Spleen (tissue), 11 donors: Measurements from ENCODE around the gene CNTN5. TPM values are rescaled to one million over a fixed set of nuclear protein-coding genes. Genes with fewer than 3 reads are reported as not detected.

ENCODE experiments used
- DNase-seq: peaks from one replicate; pipeline ENCODE4 v3.0.0-alpha.2; 2020
- H3K27ac ChIP-seq, 8 donors: fragments of 200-600 bp; sonication (generic) in 7 of 8; 1 replicate in 4 of 8; 2 replicates in 4 of 8; pipeline versions ENCODE4 v1.5.0 to v1.8.0; 2016 to 2021; ENCODE audit warnings: inconsistent platforms in 4 of 8, mild to moderate bottlenecking in 4 of 8, moderate library complexity in 1 of 8
- H3K27me3 ChIP-seq, 7 donors: fragments of 200-600 bp; sonication (generic) in 6 of 7; replicated peaks in 1 of 7; 1 replicate in 4 of 7; 2 replicates in 3 of 7; pipeline versions ENCODE4 v1.5.0 to v1.8.0; 2016 to 2021; ENCODE audit warnings: inconsistent platforms in 3 of 7, mild to moderate bottlenecking in 1 of 7
- H3K36me3 ChIP-seq, 6 donors: fragments of 200-600 bp; sonication (generic) in 5 of 6; 1 replicate in 4 of 6; 2 replicates in 2 of 6; pipeline versions ENCODE4 v1.5.0 to v1.8.0; 2016 to 2021; ENCODE audit warnings: inconsistent platforms in 2 of 6
- H3K4me1 ChIP-seq, 6 donors: fragments of 200-600 bp; sonication (generic) in 5 of 6; 1 replicate in 3 of 6; 2 replicates in 3 of 6; pipeline versions ENCODE4 v1.5.0 to v1.8.0; 2016 to 2021; ENCODE audit warnings: inconsistent platforms in 3 of 6
- H3K4me3 ChIP-seq, 8 donors: fragments of 200-600 bp; sonication (generic) in 7 of 8; 1 replicate in 4 of 8; 2 replicates in 4 of 8; pipeline versions ENCODE4 v1.5.0 to v1.8.0; 2016 to 2021; ENCODE audit warnings: inconsistent platforms in 4 of 8, mild to moderate bottlenecking in 4 of 8, moderate library complexity in 2 of 8
- H3K9me3 ChIP-seq, 8 donors: fragments of 200-600 bp; sonication (generic) in 7 of 8; 1 replicate in 4 of 8; 2 replicates in 4 of 8; pipeline versions ENCODE4 v1.5.0 to v1.8.0; 2016 to 2021; ENCODE audit warnings: inconsistent platforms in 4 of 8
- CTCF ChIP-seq, 11 experiments: fragments of 200-600 bp in 7 of 11; fragments of 450-650 bp in 4 of 11; sonication (generic) in 4 of 11; IDR thresholded peaks in 8 of 11; conservative IDR thresholded peaks in 3 of 11; 1 replicate in 7 of 11; 2 replicates in 4 of 11; pipeline versions ENCODE4 v1.4.0 to v1.8.0; 2016 to 2021; ENCODE audit warnings: antibody characterized with exemption in 11 of 11, inconsistent platforms in 4 of 11, mild to moderate bottlenecking in 1 of 11
- POLR2A ChIP-seq, 3 donors: fragments of 450-650 bp; IDR thresholded peaks; one replicate each; pipeline ENCODE4 v1.5.1; 2017; ENCODE audit warnings: antibody characterized with exemption in 3 of 3, mild to moderate bottlenecking in 1 of 3
- POLR2AphosphoS5 ChIP-seq, 3 donors: sonication (generic); formaldehyde crosslinking; IDR thresholded peaks; one replicate each; pipeline ENCODE4 v1.5.1; 2017; ENCODE audit warnings: antibody characterized with exemption in 3 of 3
- WGBS, 5 donors: extraction: QIAGEN DNeasy Blood & Tissue Kit in 3 of 5; methylation state at CpG; one replicate each; pipeline versions ENCODE4 v1.1.5 to v1.1.7; 2013 to 2018; 5-methylcytosine and 5-hydroxymethylcytosine counted together
- intact Hi-C: fragments of 100-400 bp; cut with DNase I; formaldehyde crosslinking; loops from one replicate; pipeline ENCODE4 v1.15.0; 2023; ENCODE audit warnings: low total_unique reads
- polyA plus RNA-seq, 3 donors: library from polyadenylated mRNA; stranded (reverse); fragments of 200-250 nt; gene quantifications; one replicate each; pipeline ENCODE4 v1.2.1, GENCODE V29; 2013
- total RNA-seq, 7 donors: library from RNA; depleted of rRNA in 3 of 7; stranded (reverse); fragments of >200 nt in 3 of 7; fragmentation: NEBNext Ultra II Directional in 4 of 7; extraction: Animal tissue kit (Norgen Biotek cat#: 25700) in 4 of 7; gene quantifications; one replicate each; pipeline versions ENCODE4 v1.1.0 to v1.2.1, GENCODE V29; 2016 to 2021
- donor health status: healthy with polysubstance abuse.
- donor health status: DM: no; HTN: no; CAD: no; lungs with moderate emphysema.
- donor health status: DM: no; HTN: no; CAD: no.
- donor health status: Bipolar disorder and iron deficiency.
- donor health status: healthy.
- donor health status: DM: no; HTN: no; CAD: no.
- donor health status: DM: yes; HTN: yes; CAD: no.

Gene CNTN5
- total and polyA plus RNA-seq, 10 donors, result 0.02 TPM; not detected in 8

- peaks cover 0 to 22% (median 2%) of the 10 kb centered on the region in 8 donors for H3K9me3 ChIP-seq
- intact Hi-C loops, result no loop called here
- no peak overlapping the region for H3K27ac ChIP-seq
- 82 to 86% (median 83%) methylated on average over 13 of the region's 13 CpGs for WGBS, 5 donors
- H3K36me3 ChIP-seq, result no peaks in the 10 kb centered on the region
- no peaks in the 10 kb centered on the region for H3K27me3 ChIP-seq
- TF ChIP-seq POLR2AphosphoS5 (IDR thresholded peaks at IDR 0.05) (no peak), CTCF (IDR thresholded peaks at IDR 0.05 in 8 of 11, conservative IDR thresholded peaks at IDR 0.05 in 3 of 11) (no peak), POLR2A (IDR thresholded peaks at IDR 0.05) (no peak)
- no peaks in the 10 kb centered on the region for H3K4me1 ChIP-seq
- H3K4me3 ChIP-seq, result no peak overlapping the region
- peak; percentile 52 for DNase-seq
These were observed 510.7 kb downstream of the CNTN5 start for GRCh38 chr11:99531468-99531867.

DNA sequence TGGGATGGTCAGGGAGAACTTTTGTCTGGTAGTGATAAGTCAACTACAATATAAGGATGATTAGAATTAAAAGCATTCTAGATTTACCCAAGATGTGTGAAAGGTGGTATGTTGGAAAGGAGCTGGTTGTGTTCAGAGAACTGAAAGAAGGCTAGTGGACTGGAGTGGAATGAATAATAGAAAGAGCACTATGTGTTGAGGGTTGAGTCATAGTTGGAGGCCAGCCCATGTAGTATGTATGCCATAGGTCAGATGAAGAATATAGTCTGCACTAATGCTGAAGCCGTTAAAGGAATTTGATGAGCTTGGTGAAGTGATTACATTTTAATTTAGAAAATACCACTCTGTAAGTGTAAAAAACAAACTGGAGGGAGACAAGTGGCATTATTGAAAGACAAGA is 514.1 kb downstream of the CNTN5 start:
- H3K4me1 ChIP-seq, result no peaks in the 10 kb centered on the region
- H3K36me3 ChIP-seq, result no peaks in the 10 kb centered on the region
- H3K9me3 ChIP-seq, result peaks cover 0 to 22% (median 2%) of the 10 kb centered on the region in 8 donors
- H3K4me3 ChIP-seq, result no peak overlapping the region
- intact Hi-C loops, result no loop called here
- H3K27me3 ChIP-seq, result no peaks in the 10 kb centered on the region
- no peak overlapping the region for H3K27ac ChIP-seq
- no peak for TF ChIP-seq POLR2AphosphoS5 (IDR thresholded peaks at IDR 0.05)
- no peak for TF ChIP-seq CTCF (IDR thresholded peaks at IDR 0.05 in 8 of 11, conservative IDR thresholded peaks at IDR 0.05 in 3 of 11)
- TF ChIP-seq POLR2A (IDR thresholded peaks at IDR 0.05), result no peak
- DNase-seq, result no peak
- 60 to 85% (median 71%) methylated on average over 1 of the region's 1 CpG for WGBS, 5 donors

GRCh38 chr11:99535406-99535805 is 514.7 kb downstream of the CNTN5 start:
- Histone ChIP-seq H3K4me3 (no peak overlapping the region), H3K27ac (no peak overlapping the region), H3K4me1 (no peaks in the 10 kb centered on the region), H3K9me3 (peaks cover 0 to 22% (median 2%) of the 10 kb centered on the region in 8 donors), H3K27me3 (no peaks in the 10 kb centered on the region), H3K36me3 (no peaks in the 10 kb centered on the region)
- TF ChIP-seq CTCF (IDR thresholded peaks at IDR 0.05 in 8 of 11, conservative IDR thresholded peaks at IDR 0.05 in 3 of 11), result no peak
- no peak for TF ChIP-seq POLR2A (IDR thresholded peaks at IDR 0.05)
- no peak for TF ChIP-seq POLR2AphosphoS5 (IDR thresholded peaks at IDR 0.05)
- WGBS, 5 donors, result 32 to 82% (median 69%) methylated on average over 1 of the region's 1 CpG
- no peak for DNase-seq
- intact Hi-C loops, result no loop called here

DNA sequence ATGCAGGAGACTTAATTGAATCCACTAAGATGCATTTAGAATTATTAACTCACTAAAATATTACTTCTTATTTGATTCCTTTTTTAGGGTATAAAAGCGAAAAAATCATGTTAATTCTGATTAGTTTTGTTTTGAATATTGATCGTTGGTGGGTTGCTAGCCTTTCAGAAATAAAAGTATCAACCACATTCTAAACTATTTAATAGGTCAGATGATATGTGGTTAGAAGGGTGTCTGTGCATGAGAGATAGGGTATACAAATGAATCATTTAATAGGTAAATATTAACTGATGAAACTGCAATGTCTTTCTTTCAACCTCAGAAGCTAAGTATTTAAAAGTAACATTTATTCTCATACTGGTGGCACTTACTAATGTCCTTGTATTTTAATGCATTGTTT is 515.1 kb downstream of the CNTN5 start:
- WGBS, 5 donors, result 49 to 73% (median 58%) methylated on average over 2 of the region's 2 CpGs
- Histone ChIP-seq H3K9me3 (peaks cover 0 to 22% (median 2%) of the 10 kb centered on the region in 8 donors), H3K4me3 (no peak overlapping the region), H3K4me1 (no peaks in the 10 kb centered on the region), H3K27ac (no peak overlapping the region), H3K27me3 (no peaks in the 10 kb centered on the region), H3K36me3 (no peaks in the 10 kb centered on the region)
- intact Hi-C loops, result no loop called here
- TF ChIP-seq POLR2A (IDR thresholded peaks at IDR 0.05) (no peak), CTCF (IDR thresholded peaks at IDR 0.05 in 8 of 11, conservative IDR thresholded peaks at IDR 0.05 in 3 of 11) (no peak), POLR2AphosphoS5 (IDR thresholded peaks at IDR 0.05) (no peak)
- DNase-seq, result no peak
